HG03139 (cell line): Measurements from ENCODE around the gene ICAM1.
A peak's percentile ranks its signal among the peaks of the same experiment; 100 is the strongest.
"Not testable (repeated sequence)": the region's sequence is repeated elsewhere in the genome, so short reads cannot be mapped to it uniquely, and the experiment has no call there.

Source experiments
- ATAC-seq: cut with Tn5 transposase; IDR thresholded peaks from one replicate; pipeline ENCODE4 v1.9.1; 2021; ENCODE audit not compliant: unreplicated experiment

ICAM1 gene

GRCh38 chr19:10277795-10278589 lies 7.1 kb downstream of the ICAM1 start:
- no peak for ATAC-seq

DNA sequence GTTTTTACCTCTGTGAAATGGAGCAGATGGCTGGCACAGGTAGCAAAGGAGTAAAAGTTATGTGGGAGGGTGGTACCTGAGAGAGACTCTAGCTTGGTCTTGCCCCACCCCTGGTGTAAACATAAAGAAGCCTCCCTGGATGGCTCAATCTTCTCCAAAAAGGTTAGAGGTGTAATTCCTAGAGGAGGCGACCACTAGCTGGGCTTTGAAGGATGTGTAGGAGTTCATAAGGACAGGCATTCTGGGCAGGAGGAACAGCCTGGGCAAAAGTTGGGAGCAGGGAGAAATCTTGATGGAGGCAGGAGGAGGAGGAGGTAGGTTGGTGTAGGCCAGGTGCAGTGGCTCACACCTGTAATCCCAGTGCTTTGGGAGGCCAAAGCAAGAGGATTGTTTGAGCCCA lies 8.0 kb downstream of the ICAM1 start:
- no peak for ATAC-seq

GRCh38 chr19:10279737-10280442 lies 9.0 kb downstream of the ICAM1 start:
- no peak for ATAC-seq

DNA sequence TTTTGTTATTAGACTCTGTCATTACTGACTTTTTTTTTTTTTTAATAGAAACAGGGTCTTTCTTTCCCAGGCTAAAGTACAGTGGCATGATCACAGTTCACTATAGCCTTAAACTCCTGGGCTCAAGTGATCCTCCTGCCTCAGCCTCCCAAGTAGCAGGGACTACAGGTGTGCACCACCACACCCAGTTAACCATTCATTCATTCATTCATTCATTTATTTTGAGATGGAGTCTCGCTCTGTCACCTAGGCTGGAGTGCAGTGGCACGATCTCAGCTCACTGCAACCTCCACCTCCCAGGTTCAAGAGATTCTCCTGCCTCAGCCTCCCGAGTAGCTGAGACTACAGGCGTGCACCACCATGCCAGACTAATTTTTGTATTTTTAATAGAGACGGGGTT lies 11.1 kb downstream of the ICAM1 start:
- ATAC-seq, result not testable (repeated sequence)

- ATAC-seq, result no peak
These were observed 12.6 kb downstream of the ICAM1 start for GRCh38 chr19:10283301-10284064.

DNA sequence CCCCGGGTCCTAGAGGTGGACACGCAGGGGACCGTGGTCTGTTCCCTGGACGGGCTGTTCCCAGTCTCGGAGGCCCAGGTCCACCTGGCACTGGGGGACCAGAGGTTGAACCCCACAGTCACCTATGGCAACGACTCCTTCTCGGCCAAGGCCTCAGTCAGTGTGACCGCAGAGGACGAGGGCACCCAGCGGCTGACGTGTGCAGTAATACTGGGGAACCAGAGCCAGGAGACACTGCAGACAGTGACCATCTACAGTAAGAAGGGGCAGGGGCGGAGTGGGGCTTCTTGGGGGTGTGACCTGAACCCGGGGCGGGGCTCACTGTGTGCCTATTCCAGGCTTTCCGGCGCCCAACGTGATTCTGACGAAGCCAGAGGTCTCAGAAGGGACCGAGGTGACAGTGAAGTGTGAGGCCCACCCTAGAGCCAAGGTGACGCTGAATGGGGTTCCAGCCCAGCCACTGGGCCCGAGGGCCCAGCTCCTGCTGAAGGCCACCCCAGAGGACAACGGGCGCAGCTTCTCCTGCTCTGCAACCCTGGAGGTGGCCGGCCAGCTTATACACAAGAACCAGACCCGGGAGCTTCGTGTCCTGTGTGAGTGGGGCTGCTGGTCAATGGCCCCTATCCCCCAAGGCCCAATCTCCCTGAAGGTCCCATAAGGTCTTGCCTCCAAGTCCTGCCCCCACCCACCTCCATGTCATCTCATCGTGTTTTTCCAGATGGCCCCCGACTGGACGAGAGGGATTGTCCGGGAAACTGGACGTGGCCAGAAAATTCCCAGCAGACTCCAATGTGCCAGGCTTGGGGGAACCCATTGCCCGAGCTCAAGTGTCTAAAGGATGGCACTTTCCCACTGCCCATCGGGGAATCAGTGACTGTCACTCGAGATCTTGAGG lies 13.4 kb downstream of the ICAM1 start:
- ATAC-seq, result no peak

DNA sequence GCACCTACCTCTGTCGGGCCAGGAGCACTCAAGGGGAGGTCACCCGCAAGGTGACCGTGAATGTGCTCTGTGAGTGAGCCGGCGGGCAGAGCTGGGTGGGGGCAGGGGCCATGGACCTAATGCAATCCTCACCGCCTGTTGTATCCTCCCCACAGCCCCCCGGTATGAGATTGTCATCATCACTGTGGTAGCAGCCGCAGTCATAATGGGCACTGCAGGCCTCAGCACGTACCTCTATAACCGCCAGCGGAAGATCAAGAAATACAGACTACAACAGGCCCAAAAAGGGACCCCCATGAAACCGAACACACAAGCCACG lies 14.0 kb downstream of the ICAM1 start:
- no peak for ATAC-seq

DNA sequence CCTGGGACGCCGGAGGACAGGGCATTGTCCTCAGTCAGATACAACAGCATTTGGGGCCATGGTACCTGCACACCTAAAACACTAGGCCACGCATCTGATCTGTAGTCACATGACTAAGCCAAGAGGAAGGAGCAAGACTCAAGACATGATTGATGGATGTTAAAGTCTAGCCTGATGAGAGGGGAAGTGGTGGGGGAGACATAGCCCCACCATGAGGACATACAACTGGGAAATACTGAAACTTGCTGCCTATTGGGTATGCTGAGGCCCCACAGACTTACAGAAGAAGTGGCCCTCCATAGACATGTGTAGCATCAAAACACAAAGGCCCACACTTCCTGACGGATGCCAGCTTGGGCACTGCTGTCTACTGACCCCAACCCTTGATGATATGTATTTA lies 14.5 kb downstream of the ICAM1 start:
- ATAC-seq, result no peak

DNA sequence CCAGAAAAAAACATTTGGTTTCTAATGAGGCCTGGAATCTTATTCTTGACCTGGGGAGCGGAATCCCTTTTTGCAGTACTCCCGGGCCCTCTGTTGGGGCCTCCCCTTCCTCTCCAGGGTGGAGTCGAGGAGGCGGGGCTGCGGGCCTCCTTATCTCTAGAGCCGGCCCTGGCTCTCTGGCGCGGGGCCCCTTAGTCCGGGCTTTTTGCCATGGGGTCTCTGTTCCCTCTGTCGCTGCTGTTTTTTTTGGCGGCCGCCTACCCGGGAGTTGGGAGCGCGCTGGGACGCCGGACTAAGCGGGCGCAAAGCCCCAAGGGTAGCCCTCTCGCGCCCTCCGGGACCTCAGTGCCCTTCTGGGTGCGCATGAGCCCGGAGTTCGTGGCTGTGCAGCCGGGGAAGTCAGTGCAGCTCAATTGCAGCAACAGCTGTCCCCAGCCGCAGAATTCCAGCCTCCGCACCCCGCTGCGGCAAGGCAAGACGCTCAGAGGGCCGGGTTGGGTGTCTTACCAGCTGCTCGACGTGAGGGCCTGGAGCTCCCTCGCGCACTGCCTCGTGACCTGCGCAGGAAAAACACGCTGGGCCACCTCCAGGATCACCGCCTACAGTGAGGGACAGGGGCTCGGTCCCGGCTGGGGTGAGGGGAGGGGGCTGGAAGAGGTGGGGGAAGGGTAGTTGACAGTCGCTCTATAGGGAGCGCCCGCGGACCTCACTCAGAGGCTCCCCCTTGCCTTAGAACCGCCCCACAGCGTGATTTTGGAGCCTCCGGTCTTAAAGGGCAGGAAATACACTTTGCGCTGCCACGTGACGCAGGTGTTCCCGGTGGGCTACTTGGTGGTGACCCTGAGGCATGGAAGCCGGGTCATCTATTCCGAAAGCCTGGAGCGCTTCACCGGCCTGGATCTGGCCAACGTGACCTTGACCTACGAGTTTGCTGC lies 16.1 kb downstream of the ICAM1 start, which contains the start of gene ICAM4:
TSS of gene ICAM4 (plus strand) at position 153 of the 935 bp plus-strand sequence. CDS start at position 211, 58 bp downstream.
- ATAC-seq, result no peak

GRCh38 chr19:10288662-10289166 lies 17.8 kb downstream of the ICAM1 start:
- no peak for ATAC-seq

DNA sequence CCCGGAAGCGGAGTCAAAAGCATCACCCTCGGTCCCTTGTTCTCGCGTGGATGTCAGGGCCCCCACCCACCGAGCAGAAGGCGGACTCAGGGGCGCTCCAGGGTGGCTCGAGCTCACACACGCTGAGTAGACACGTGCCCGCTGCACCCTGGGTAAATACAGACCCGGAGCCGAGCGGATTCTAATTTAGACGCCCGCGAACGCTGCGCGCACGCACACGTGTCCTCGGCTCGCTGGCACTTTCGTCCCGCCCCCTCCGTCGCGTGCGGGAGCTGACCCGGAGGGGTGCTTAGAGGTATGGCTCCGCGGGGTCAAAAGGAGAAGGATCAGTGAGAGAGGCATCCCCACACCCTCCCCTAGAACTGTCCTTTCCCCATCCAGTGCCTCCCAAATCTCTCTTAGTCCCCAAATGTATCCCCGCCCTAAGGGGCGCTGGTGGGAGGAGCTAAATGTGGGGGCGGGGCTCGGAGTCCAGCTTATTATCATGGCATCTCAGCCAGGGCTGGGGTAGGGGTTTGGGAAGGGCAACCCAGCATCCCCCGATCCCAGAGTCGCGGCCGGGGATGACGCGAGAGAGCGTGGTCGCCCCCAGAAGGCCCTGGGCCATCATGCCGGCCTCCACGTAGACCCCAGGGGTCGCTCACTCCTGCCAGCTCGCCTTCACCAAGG lies 18.4 kb downstream of the ICAM1 start:
- ATAC-seq, result no peak

- no peak for ATAC-seq
These were observed 19.0 kb downstream of the ICAM1 start, which contains the start of gene ICAM5 for GRCh38 chr19:10289836-10290356. Gene ICAM5, plus strand, starts transcription at chr19:10289952. Its CDS starts 92 bp downstream, at chr19:10290044.

GRCh38 chr19:10290357-10290875 lies 19.5 kb downstream of the ICAM1 start:
- ATAC-seq, result no peak

DNA sequence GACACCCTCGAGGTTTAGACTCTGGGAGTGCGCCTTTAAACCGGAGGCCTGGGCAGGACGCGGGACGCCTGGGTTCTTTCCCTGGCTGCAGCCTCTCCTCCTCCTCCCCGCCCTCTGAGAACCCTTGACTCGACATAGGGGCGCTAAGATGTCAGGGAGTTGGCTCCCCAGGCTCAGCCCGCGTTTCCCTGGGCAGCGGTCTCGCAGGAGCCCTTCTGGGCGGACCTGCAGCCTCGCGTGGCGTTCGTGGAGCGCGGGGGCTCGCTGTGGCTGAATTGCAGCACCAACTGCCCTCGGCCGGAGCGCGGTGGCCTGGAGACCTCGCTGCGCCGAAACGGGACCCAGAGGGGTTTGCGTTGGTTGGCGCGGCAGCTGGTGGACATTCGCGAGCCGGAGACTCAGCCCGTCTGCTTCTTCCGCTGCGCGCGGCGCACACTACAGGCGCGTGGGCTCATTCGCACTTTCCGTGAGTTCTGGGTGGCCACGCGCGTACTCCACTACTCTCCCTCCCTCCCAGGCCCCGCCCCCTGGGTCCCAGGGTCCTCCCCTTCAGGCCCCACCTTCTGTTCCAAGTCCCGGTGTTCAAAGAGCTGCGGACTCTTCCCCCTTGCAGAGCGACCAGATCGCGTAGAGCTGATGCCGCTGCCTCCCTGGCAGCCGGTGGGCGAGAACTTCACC lies 20.1 kb downstream of the ICAM1 start:
- no peak for ATAC-seq

DNA sequence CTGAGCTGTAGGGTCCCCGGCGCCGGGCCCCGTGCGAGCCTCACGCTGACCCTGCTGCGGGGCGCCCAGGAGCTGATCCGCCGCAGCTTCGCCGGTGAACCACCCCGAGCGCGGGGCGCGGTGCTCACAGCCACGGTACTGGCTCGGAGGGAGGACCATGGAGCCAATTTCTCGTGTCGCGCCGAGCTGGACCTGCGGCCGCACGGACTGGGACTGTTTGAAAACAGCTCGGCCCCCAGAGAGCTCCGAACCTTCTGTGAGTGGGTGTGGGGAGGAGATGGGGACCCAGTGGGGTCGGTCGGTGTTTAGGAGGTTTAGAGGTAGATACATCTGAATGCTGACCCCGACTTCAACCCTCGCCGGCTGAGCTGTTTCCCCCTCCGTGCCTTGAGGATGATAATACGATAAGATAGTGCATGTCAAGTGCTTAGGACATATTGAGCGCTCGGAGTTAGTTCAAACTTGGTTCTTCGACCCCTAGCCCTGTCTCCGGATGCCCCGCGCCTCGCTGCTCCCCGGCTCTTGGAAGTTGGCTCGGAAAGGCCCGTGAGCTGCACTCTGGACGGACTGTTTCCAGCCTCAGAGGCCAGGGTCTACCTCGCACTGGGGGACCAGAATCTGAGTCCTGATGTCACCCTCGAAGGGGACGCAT lies 20.8 kb downstream of the ICAM1 start:
- ATAC-seq, result no peak

DNA sequence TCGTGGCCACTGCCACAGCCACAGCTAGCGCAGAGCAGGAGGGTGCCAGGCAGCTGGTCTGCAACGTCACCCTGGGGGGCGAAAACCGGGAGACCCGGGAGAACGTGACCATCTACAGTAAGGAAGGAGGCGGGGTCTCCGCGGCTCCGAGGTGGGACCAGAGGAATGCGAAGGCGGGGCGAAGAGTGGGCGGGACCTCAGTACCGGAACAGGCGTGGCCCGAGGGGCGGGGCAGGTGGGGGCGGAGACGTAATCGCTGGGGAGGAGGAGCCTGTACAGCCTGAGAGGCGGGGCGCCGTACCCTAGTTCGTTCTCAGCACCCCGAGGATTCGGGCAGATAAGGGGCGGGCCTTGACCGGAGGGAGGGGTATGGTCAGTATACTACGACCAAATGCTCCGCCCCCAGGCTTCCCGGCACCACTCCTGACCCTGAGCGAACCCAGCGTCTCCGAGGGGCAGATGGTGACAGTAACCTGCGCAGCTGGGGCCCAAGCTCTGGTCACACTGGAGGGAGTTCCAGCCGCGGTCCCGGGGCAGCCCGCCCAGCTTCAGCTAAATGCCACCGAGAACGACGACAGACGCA lies 21.4 kb downstream of the ICAM1 start:
- ATAC-seq, result peak; percentile 43
